HG02852 (cell line): Measurements from ENCODE around the gene CEACAM21.
A peak's percentile ranks its signal among the peaks of the same experiment; 100 is the strongest.
"Not testable (repeated sequence)": the region's sequence is repeated elsewhere in the genome, so short reads cannot be mapped to it uniquely, and the experiment has no call there.

Experiments
- ATAC-seq: cut with Tn5 transposase; IDR thresholded peaks from one replicate; pipeline ENCODE4 v1.9.1; 2021; ENCODE audit warnings: mild to moderate bottlenecking, moderate library complexity; ENCODE audit not compliant: unreplicated experiment

Gene CEACAM21

GRCh38 chr19:41548954-41549688 is 26.8 kb upstream of the CEACAM21 start:
- ATAC-seq: peak; percentile 38

GRCh38 chr19:41549884-41550283 is 26.1 kb upstream of the CEACAM21 start:
- no peak for ATAC-seq

- ATAC-seq: no peak
Measured at GRCh38 chr19:41551212-41551610, 24.8 kb upstream of the CEACAM21 start.

- no peak for ATAC-seq
Measured at GRCh38 chr19:41551711-41552110, 24.3 kb upstream of the CEACAM21 start.

- ATAC-seq: no peak
Measured at GRCh38 chr19:41552558-41552957, 23.4 kb upstream of the CEACAM21 start.

GRCh38 chr19:41553804-41554203 is 22.2 kb upstream of the CEACAM21 start:
- ATAC-seq: no peak

GRCh38 chr19:41554907-41555306 is 21.1 kb upstream of the CEACAM21 start:
- ATAC-seq: no peak

GRCh38 chr19:41555748-41556147 is 20.2 kb upstream of the CEACAM21 start:
- no peak for ATAC-seq

- no peak for ATAC-seq
Measured at GRCh38 chr19:41563854-41564514, 12.0 kb upstream of the CEACAM21 start.

GRCh38 chr19:41564515-41565378 is 11.2 kb upstream of the CEACAM21 start:
- no peak for ATAC-seq

GRCh38 chr19:41565379-41565720 is 10.6 kb upstream of the CEACAM21 start:
- ATAC-seq: no peak

GRCh38 chr19:41566001-41566400 is 10.0 kb upstream of the CEACAM21 start:
- no peak for ATAC-seq

GRCh38 chr19:41569481-41570150 is 6.3 kb upstream of the CEACAM21 start:
- ATAC-seq: no peak

- ATAC-seq: no peak
Measured at GRCh38 chr19:41570179-41570578, 5.8 kb upstream of the CEACAM21 start.

GRCh38 chr19:41570639-41571112 is 5.3 kb upstream of the CEACAM21 start:
- no peak for ATAC-seq

GRCh38 chr19:41577144-41577830 is 1.3 kb downstream of the CEACAM21 start:
- ATAC-seq: no peak

- no peak for ATAC-seq
Measured at GRCh38 chr19:41577833-41578232, 1.9 kb downstream of the CEACAM21 start.

GRCh38 chr19:41578886-41579285 is 2.9 kb downstream of the CEACAM21 start:
- no peak for ATAC-seq

- ATAC-seq: not testable (repeated sequence)
Measured at GRCh38 chr19:41581068-41581467, 5.1 kb downstream of the CEACAM21 start.

- ATAC-seq: not testable (repeated sequence)
Measured at GRCh38 chr19:41582577-41583182, 6.7 kb downstream of the CEACAM21 start.
